ENCODE results near the gene SDR9C7.
"Not testable (repeated sequence)": the region's sequence is repeated elsewhere in the genome, so short reads cannot be mapped to it uniquely, and the experiment has no call there.

Gene SDR9C7

DNA sequence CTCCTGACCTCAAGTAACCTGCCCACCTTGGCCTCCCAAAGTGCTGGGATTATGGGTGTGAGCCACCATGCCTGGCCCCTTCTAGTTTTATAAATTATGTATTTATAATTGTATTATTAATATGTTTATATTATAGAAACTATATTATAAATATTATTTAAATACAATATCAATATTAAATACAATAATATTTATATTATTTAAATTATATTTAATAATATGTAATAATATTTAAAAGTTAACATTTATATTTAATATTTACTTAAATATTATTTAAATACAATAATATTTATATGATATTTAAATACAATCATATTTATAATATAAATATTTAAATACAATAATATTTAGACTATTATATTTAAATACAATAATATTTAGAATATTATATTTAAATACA is 20.0 kb downstream of the SDR9C7 start:
- no peak for DNase-seq

GRCh38 chr12:56909403-56909802 is 24.8 kb downstream of the SDR9C7 start:
- not testable (repeated sequence) for DNase-seq

DNA sequence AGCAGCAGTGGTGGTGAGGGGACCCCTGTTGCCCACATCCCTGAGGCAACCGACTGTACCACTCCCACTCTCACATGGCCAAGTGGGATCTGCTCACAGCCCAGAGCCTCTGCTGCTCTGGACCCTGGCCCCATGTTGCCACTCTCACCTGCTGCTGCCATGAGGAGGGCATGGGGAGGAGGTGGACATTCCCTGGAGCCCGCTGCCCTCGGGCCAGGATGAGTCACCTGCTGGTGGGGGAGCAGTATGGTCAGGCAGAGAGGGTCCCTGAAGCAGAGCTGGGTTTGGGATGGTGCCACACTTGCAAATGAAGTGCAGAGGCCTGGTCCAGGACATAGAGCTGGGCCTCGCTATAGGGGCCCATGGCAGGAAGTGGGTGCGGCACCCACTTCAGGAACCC is 26.1 kb downstream of the SDR9C7 start:
- no peak for DNase-seq

- no peak for DNase-seq
Observed at GRCh38 chr12:56905852-56906251, 28.4 kb downstream of the SDR9C7 start.

DNA sequence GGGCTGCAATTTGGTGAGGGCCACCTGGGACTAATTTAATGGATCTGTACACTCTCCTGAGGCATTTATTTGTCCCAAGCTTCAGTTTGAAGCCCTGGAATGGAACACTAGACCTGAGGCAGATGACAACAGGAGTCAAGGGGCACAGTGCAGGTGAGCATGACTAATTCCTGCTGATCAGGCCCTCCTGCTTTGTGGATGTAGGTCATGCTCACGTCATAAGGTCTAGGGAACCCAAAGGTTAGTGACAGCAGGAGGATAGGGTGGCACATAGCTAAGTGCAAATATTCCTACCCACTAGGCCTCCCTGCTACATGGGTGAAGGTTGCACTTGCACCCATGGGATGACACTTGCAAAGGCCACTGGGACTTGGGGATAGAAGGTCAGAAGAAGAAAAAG is 30.8 kb downstream of the SDR9C7 start:
- DNase-seq = no peak

DNA sequence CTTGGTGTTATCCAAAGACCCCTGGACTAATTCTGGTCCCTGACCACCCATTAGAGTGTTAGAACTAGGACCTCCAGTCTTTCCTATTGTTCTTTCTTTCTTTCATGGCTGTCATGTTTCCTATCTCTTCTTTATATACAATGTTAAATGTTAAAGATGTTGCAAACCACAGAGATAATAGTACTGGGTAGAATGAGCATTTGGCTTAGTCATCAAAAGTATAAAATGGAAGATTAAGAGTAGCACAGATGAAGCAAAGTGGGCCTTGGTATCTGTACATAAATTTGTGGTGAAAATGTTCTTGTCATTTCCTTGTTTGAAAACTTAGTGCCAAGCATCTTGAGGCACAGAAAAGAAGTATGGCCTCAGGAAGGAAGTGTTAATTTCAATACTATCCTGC is 32.9 kb downstream of the SDR9C7 start:
- DNase-seq = not testable (repeated sequence)

GRCh38 chr12:56900583-56900982 is 33.6 kb downstream of the SDR9C7 start:
- DNase-seq = no peak

- DNase-seq = no peak
Observed at GRCh38 chr12:56898938-56899337, 35.3 kb downstream of the SDR9C7 start.

- no peak for DNase-seq
Observed at GRCh38 chr12:56897844-56898361, 36.3 kb downstream of the SDR9C7 start.

DNA sequence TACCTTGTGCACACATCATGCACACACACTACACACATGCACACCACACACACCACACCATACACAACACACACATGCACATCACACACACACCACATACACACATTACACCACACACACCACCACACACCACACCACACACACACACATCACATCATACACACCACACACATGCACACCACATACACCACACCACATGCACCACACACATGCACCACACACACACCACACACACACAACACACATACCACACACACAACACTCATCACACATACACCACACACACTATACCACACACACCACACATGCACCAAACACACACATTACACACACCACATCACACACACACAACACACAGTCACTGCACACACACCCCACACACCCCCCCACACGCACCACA is 38.1 kb downstream of the SDR9C7 start:
- DNase-seq = no peak

- no peak for DNase-seq
Observed at GRCh38 chr12:56894698-56895368, 39.4 kb downstream of the SDR9C7 start.

GRCh38 chr12:56891885-56892284 is 42.3 kb downstream of the SDR9C7 start:
- not testable (repeated sequence) for DNase-seq

- no peak for DNase-seq
Observed at GRCh38 chr12:56886319-56886718, 47.9 kb downstream of the SDR9C7 start.

- DNase-seq = no peak
Observed at GRCh38 chr12:56885316-56885715, 48.9 kb downstream of the SDR9C7 start.

DNA sequence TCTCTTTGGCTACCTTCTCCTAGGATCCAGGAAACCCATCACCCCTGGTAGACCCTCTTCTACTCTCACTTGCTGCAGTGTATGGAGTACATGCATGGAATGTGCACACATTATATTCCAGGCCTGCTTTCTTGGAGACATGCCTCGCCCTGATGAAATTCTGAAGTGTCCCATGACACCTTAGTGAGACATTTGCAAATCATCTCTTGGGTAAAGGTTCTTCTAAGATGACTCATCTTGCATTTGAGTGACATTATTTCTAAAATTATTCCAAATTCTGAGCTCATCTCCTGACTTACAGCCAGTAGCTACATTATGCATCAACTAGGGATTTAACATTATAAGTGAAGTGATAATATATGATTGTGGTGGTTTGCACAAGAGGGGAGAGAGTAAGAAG is 49.8 kb downstream of the SDR9C7 start:
- DNase-seq = no peak

DNA sequence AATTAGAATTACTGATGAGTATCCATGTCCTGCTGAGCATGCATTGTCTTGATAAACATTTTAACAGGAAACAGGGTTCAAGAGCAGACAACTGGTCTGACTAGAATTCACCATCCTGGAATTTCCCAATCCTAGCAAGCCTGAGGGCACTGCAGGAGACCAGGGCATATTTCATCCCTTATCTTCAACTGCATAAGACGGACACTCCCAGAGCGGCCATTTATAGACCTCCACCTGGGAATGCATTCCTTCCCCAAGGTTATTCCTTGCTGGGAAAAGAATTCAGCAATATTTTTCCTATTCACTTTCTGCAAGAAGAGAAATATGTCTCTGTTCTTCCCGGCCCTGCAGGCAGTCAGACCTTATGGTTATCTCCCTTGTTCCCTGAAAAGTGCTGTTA is 51.8 kb downstream of the SDR9C7 start:
- not testable (repeated sequence) for DNase-seq

GRCh38 chr12:56880125-56880992 is 53.8 kb downstream of the SDR9C7 start:
- no peak for DNase-seq

- not testable (repeated sequence) for DNase-seq
Observed at GRCh38 chr12:56879240-56880124, 54.7 kb downstream of the SDR9C7 start.

DNA sequence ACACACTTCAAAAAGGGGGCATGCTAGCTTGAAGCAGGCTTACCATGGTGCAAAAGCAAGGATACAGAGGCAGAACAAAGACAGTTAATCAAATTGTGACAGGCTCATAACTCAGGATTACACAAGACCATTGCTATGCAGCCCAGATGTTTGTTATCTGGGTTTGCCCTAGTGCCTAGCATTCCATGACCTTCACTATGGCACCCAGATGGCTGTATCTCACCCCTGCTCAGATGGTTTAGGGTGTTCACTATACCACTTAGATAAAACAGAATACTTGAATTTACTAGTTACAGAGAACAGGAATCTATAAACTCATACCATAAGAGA is 56.2 kb downstream of the SDR9C7 start:
- DNase-seq = no peak

DNA sequence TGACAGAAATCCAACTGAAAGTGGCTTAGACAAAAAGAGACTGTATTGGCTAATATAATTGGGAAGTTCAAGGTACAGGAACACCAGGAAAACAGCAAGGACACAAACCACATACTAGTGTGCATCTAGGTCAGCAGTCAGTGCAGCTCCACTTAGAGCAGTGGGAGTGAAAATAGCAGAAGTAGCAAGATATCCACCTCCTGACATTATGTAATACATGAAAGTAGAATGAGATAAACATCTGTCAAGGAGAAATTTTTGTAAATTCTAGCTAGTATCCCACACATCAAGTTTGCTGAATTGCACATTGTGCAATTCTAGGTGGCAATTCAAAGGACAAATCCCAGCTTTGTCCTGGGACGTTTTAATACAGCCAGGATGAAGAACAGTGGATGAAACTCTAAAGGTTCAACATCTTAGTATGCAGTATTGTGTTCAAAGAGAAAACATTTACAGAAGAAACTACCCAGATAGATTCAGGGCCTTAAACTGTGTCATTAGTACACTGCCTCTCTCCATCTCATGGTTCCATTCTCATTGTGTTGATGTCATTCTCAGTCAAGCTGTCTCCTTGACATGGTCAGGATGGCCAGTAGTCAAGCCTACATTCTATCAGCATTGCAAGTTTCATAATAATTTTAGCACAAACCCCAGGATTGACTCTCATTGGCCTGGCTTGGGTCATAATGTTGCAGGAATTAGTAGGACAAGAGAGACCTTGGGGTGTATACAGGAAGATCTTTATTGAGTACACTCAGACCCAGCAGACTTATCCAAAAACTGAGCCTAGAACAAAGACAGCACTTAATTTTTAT is 56.8 kb downstream of the SDR9C7 start:
- DNase-seq = no peak

GRCh38 chr12:56874821-56875220 is 59.4 kb downstream of the SDR9C7 start:
- no peak for DNase-seq

- DNase-seq = no peak
Observed at GRCh38 chr12:56873382-56873781, 60.8 kb downstream of the SDR9C7 start.

Measured in activated naive CD4-positive, alpha-beta T cell treated with Interleukin-2 at 50 U/mL for 16 hours (primary cell).